ENCODE results near the gene ZNF12. TPM values are rescaled to one million over a fixed set of nuclear protein-coding genes. Genes with fewer than 3 reads are reported as not detected.

ZNF12 gene
- total RNA-seq, 2 experiments from 2014 or later = 17.2 to 18.2 TPM

GRCh38 chr7:6644728-6645127, 62.0 kb downstream of the ZNF12 start:
- Mint-ChIP-seq H3K36me3 (peaks cover 46% of the 10 kb centered on the region), H3K27me3 (no peaks in the 10 kb centered on the region), H3K27ac (no peak overlapping the region), H3K4me3 (no peak overlapping the region), H3K4me1 (peaks cover 6% of the 10 kb centered on the region), H3K9me3 (peaks cover 2% of the 10 kb centered on the region)
- DNase-seq = no peak

GRCh38 chr7:6643915-6644625, 62.7 kb downstream of the ZNF12 start:
- no peak overlapping the region for H3K4me3 Mint-ChIP-seq
- no peak for DNase-seq
- H3K9me3 Mint-ChIP-seq = peaks cover 2% of the 10 kb centered on the region
- H3K4me1 Mint-ChIP-seq = peaks cover 12% of the 10 kb centered on the region
- no peaks in the 10 kb centered on the region for H3K27me3 Mint-ChIP-seq
- no peak overlapping the region for H3K27ac Mint-ChIP-seq
- H3K36me3 Mint-ChIP-seq = peaks cover 46% of the 10 kb centered on the region

- Mint-ChIP-seq H3K36me3 (peaks cover 45% of the 10 kb centered on the region), H3K4me3 (no peak overlapping the region), H3K9me3 (peaks cover 2% of the 10 kb centered on the region), H3K27me3 (no peaks in the 10 kb centered on the region), H3K27ac (no peak overlapping the region), H3K4me1 (peaks cover 22% of the 10 kb centered on the region)
- DNase-seq = no peak
Observed at GRCh38 chr7:6642861-6643640, 63.7 kb downstream of the ZNF12 start.

- Mint-ChIP-seq H3K27ac (no peak overlapping the region), H3K9me3 (peaks cover 2% of the 10 kb centered on the region), H3K4me3 (no peak overlapping the region), H3K36me3 (peaks cover 42% of the 10 kb centered on the region), H3K27me3 (no peaks in the 10 kb centered on the region), H3K4me1 (peaks cover 25% of the 10 kb centered on the region)
- DNase-seq = no peak
Observed at GRCh38 chr7:6642239-6642839, 64.4 kb downstream of the ZNF12 start.

- Mint-ChIP-seq H3K27me3 (no peaks in the 10 kb centered on the region), H3K27ac (no peak overlapping the region), H3K4me1 (peaks cover 25% of the 10 kb centered on the region), H3K36me3 (peaks cover 40% of the 10 kb centered on the region), H3K4me3 (no peak overlapping the region), H3K9me3 (peaks cover 2% of the 10 kb centered on the region)
- DNase-seq = no peak
Observed at GRCh38 chr7:6641305-6642035, 65.3 kb downstream of the ZNF12 start.

- H3K27me3 Mint-ChIP-seq = no peaks in the 10 kb centered on the region
- H3K36me3 Mint-ChIP-seq = peaks cover 39% of the 10 kb centered on the region
- H3K4me1 Mint-ChIP-seq = peaks cover 26% of the 10 kb centered on the region
- H3K27ac Mint-ChIP-seq = peak overlapping the region; percentile 81
- H3K9me3 Mint-ChIP-seq = peaks cover 2% of the 10 kb centered on the region
- H3K4me3 Mint-ChIP-seq = no peak overlapping the region
- peak; percentile 47 for DNase-seq
Observed at GRCh38 chr7:6640246-6640721, 66.5 kb downstream of the ZNF12 start.

GRCh38 chr7:6639627-6640026, 67.1 kb downstream of the ZNF12 start:
- no peaks in the 10 kb centered on the region for H3K27me3 Mint-ChIP-seq
- peaks cover 35% of the 10 kb centered on the region for H3K36me3 Mint-ChIP-seq
- H3K9me3 Mint-ChIP-seq = peaks cover 2% of the 10 kb centered on the region
- no peak for DNase-seq
- peak overlapping the region; percentile 81 for H3K27ac Mint-ChIP-seq
- H3K4me3 Mint-ChIP-seq = no peak overlapping the region
- H3K4me1 Mint-ChIP-seq = peaks cover 29% of the 10 kb centered on the region

GRCh38 chr7:6639032-6639431, 67.7 kb downstream of the ZNF12 start:
- H3K9me3 Mint-ChIP-seq = peaks cover 2% of the 10 kb centered on the region
- H3K36me3 Mint-ChIP-seq = peaks cover 35% of the 10 kb centered on the region
- no peaks in the 10 kb centered on the region for H3K27me3 Mint-ChIP-seq
- H3K4me3 Mint-ChIP-seq = peak overlapping the region; percentile 88
- H3K27ac Mint-ChIP-seq = peak overlapping the region; percentile 59
- no peak for DNase-seq
- H3K4me1 Mint-ChIP-seq = peaks cover 29% of the 10 kb centered on the region

Other genes starting within 250 kb of the ZNF12 start
- gene KDELR2, start 222.8 kb downstream of the ZNF12 start, total RNA-seq = 10 to 100 TPM; 63.0 to 67.3 TPM
- gene GRID2IP, start 155.5 kb downstream of the ZNF12 start, total RNA-seq = under 1 TPM in 1 of 2 experiments, not detected in 1; 0.06 TPM
- gene ZDHHC4, start 129.5 kb downstream of the ZNF12 start, total RNA-seq = 10 to 100 TPM; 31.4 to 40.2 TPM
- gene INTS15, start 116.9 kb downstream of the ZNF12 start, total RNA-seq = 10 to 100 TPM; 31.9 to 35.0 TPM
- 1 to 10 TPM; 2.2 TPM for gene ZNF853, start 91.3 kb downstream of the ZNF12 start, total RNA-seq
- gene ZNF316, start 69.6 kb downstream of the ZNF12 start, total RNA-seq = 10 to 100 TPM; 17.2 to 19.0 TPM
- under 1 TPM in 1 of 2 experiments, not detected in 1; 0.32 TPM for gene RSPH10B2, start 47.2 kb upstream of the ZNF12 start, total RNA-seq
- gene CCZ1B, start 119.3 kb upstream of the ZNF12 start, total RNA-seq = 10 to 100 TPM; 47.3 to 55.8 TPM

Measured in activated naive CD8-positive, alpha-beta T cell treated with anti-CD3 and anti-CD28 coated beads for 36 hours (primary cell).